ENCODE measurements around the gene SH2D5.

Gene SH2D5

DNA sequence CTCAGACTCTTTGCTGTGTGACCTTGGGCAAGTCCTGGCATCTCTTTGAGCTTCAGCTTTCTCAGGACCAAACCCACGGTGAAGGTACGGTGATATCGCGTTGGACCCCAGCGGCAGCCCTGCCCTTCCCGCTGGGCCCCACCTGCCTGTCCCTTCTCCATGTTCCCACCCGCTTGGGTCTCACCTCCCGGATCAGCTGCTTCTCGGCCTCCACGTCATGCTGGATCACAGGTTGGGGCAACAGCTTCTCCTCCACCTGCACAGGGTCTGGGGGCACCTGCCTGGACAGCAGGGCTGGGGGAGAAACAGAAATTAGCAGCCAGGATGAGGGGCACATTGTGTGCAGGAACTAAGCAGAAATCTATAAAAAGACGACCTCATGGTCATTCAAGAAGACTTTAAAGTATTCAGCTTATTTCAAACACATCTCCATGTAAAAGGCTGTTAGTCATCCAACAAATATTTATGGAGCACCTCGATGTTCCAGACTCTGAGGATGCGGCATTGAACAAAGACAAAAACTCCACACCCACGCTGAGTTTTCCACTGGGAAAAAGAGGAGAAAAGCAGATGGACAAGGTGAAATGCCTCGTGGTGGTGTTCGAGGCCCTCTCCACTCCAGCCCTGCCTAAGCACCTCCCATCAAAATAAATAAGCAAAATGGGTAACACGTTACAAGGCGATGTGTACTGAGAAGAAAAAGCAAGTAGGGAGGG lies 34.1 kb downstream of the SH2D5 start:
- TF ChIP-seq CTCF (IDR thresholded peaks at IDR 0.05; ENCODE audit: extremely low read depth, insufficient read depth, missing control alignments), result no peak
- no peak for DNase-seq (ENCODE audit: low spot score)
- in situ Hi-C loops (cut with MboI; ENCODE audit: low pct_unique_long_range_greater_than_20kb, low sequenced_read_pairs, unreplicated experiment), result loop anchor here (10.0 kb wide), 1 partner anchor 496 kb away; no protein-coding TSS in a partner anchor

DNA sequence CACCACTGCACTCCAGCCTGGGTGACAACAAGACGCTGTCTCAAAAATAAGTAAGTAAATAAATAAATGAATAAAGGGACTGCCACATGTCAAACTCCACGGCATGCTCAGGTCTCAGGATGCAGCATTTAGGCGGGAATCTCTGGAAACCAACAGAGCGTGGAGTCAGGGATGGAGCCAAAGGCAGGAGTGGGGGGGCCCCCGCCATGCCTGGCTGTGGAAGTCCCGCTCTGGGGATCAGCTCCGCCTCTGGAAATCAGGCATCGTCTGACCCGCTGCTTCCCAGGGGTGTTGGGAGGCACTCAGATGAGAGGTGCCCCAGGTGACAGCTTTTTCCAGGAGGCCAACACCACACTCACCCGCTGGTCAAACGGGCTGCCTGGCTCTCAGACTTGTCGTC lies 34.9 kb downstream of the SH2D5 start:
- no peak for DNase-seq (ENCODE audit: low spot score)
- TF ChIP-seq CTCF (IDR thresholded peaks at IDR 0.05; ENCODE audit: extremely low read depth, insufficient read depth, missing control alignments), result no peak
- in situ Hi-C loops (cut with MboI; ENCODE audit: low pct_unique_long_range_greater_than_20kb, low sequenced_read_pairs, unreplicated experiment), result loop anchor here (10.0 kb wide), 1 partner anchor 497 kb away; no protein-coding TSS in a partner anchor

GRCh38 chr1:20696397-20697333 lies 35.8 kb downstream of the SH2D5 start:
- TF ChIP-seq CTCF (IDR thresholded peaks at IDR 0.05; ENCODE audit: extremely low read depth, insufficient read depth, missing control alignments), result peak; percentile 92
- in situ Hi-C loops (cut with MboI; ENCODE audit: low pct_unique_long_range_greater_than_20kb, low sequenced_read_pairs, unreplicated experiment), result loop anchor here (10.0 kb wide), 1 partner anchor 498 kb away; no protein-coding TSS in a partner anchor
- peak; percentile 92 for DNase-seq (ENCODE audit: low spot score)

GRCh38 chr1:20695515-20695914 lies 37.0 kb downstream of the SH2D5 start:
- DNase-seq (ENCODE audit: low spot score), result no peak
- in situ Hi-C loops (cut with MboI; ENCODE audit: low pct_unique_long_range_greater_than_20kb, low sequenced_read_pairs, unreplicated experiment), result loop anchor here (10.0 kb wide), 1 partner anchor 499 kb away; no protein-coding TSS in a partner anchor
- TF ChIP-seq CTCF (IDR thresholded peaks at IDR 0.05; ENCODE audit: extremely low read depth, insufficient read depth, missing control alignments), result no peak

GRCh38 chr1:20693623-20694022 lies 38.9 kb downstream of the SH2D5 start:
- in situ Hi-C loops (cut with MboI; ENCODE audit: low pct_unique_long_range_greater_than_20kb, low sequenced_read_pairs, unreplicated experiment), result loop anchor here (10.0 kb wide), 1 partner anchor 501 kb away; no protein-coding TSS in a partner anchor
- no peak for TF ChIP-seq CTCF (IDR thresholded peaks at IDR 0.05; ENCODE audit: extremely low read depth, insufficient read depth, missing control alignments)
- DNase-seq (ENCODE audit: low spot score), result no peak

GRCh38 chr1:20691872-20692271 lies 40.6 kb downstream of the SH2D5 start:
- no peak for DNase-seq (ENCODE audit: low spot score)
- no peak for TF ChIP-seq CTCF (IDR thresholded peaks at IDR 0.05; ENCODE audit: extremely low read depth, insufficient read depth, missing control alignments)
- in situ Hi-C loops (cut with MboI; ENCODE audit: low pct_unique_long_range_greater_than_20kb, low sequenced_read_pairs, unreplicated experiment), result loop anchor here (10.0 kb wide), 1 partner anchor 503 kb away; no protein-coding TSS in a partner anchor

All from GM13977 (cell line).